Endothelial cell of umbilical vein (primary cell): ENCODE data around the gene ENGASE. TPM values are rescaled to one million over a fixed set of nuclear protein-coding genes. Genes with fewer than 3 reads are reported as not detected.

ENCODE experiments used
- BruUV-seq: library from RNA; stranded (reverse); fragments of 400-500 nt; replicated peaks from 2 replicates; lab custom pipeline; 2021; lab: Mats Ljungman, UMichigan
- CTCF ChIA-PET: fragments of 300-600, 350-600 bp; sonication (Branson Sonifier 250); formaldehyde crosslinking; loops from one replicate; lab custom pipeline; 2021; ENCODE audit warnings: antibody characterized with exemption, inconsistent platforms; lab: Charles Lee
- POLR2A ChIA-PET: fragments of 300-600, 350-600 bp; sonication (Branson Sonifier 250); formaldehyde crosslinking; loops from one replicate; lab custom pipeline; 2021; ENCODE audit warnings: antibody characterized with exemption, inconsistent platforms; lab: Charles Lee
- DNase-seq: peaks from one replicate; pipeline ENCODE4 v3.0.0-alpha.2; 2011; ENCODE audit warnings: low read depth, low spot score
- FAIRE-seq: peaks from 2 replicates; lab custom pipeline; 2011; peaks lifted over from hg19 to GRCh38; lab: Jason Lieb, UNC
- H2AFZ ChIP-seq: 2 replicates; pipeline ENCODE4 v1.6.0; 2012; ENCODE audit warnings: low read depth, low read length, control low read depth, inconsistent platforms
- H3K27ac ChIP-seq: 2 replicates; pipeline ENCODE4 v1.5.1; 2011; ENCODE audit warnings: low read depth, mild to moderate bottlenecking, control low read depth, low read length, moderate library complexity; ENCODE audit not compliant: insufficient read depth
- H3K27me3 ChIP-seq, 2 experiments: 2 replicates each; pipeline versions ENCODE4 v1.6.0 to v1.6.1; 2011; ENCODE audit warnings: low read length in 2 of 2, mixed read lengths in 1 of 2; ENCODE audit not compliant: control insufficient read depth in 2 of 2, insufficient read depth in 2 of 2
- H3K36me3 ChIP-seq, 2 experiments: 2 replicates in 1 of 2; 3 replicates in 1 of 2; pipeline ENCODE4 v1.5.1; 2011; ENCODE audit warnings: low read length in 2 of 2, mild to moderate bottlenecking in 1 of 2, moderate library complexity in 1 of 2; ENCODE audit not compliant: control insufficient read depth in 2 of 2, insufficient read depth in 2 of 2; ENCODE audit errors: extremely low read depth in 1 of 2
- H3K4me1 ChIP-seq: 3 replicates; pipeline ENCODE4 v1.5.1; 2011; ENCODE audit warnings: mild to moderate bottlenecking, low read length; ENCODE audit not compliant: control insufficient read depth, insufficient read depth; ENCODE audit errors: extremely low read depth
- H3K4me2 ChIP-seq: 2 replicates; pipeline ENCODE4 v1.6.1; 2011; ENCODE audit warnings: low read length, control low read depth, mixed read lengths; ENCODE audit not compliant: insufficient read depth
- H3K4me3 ChIP-seq, 3 experiments: fragments of 200-600 bp in 1 of 3; sonication (generic), shearing (Covaris generic) in 1 of 3; replicated peaks in 1 of 3; 2 replicates each; pipeline ENCODE4 v1.5.1; 2011 to 2016; ENCODE audit warnings: control low read depth in 3 of 3, low read length in 3 of 3, mild to moderate bottlenecking in 2 of 3, inconsistent platforms in 1 of 3, low read depth in 1 of 3, moderate library complexity in 1 of 3; ENCODE audit not compliant: insufficient read depth in 1 of 3
- H3K79me2 ChIP-seq: 2 replicates; pipeline ENCODE4 v1.6.0; 2012; ENCODE audit warnings: low read length, inconsistent platforms; ENCODE audit not compliant: control insufficient read depth, insufficient read depth
- H3K9ac ChIP-seq: replicated peaks from 2 replicates; pipeline ENCODE3; 2011; ENCODE audit warnings: low read length, control low read depth; ENCODE audit not compliant: insufficient read depth; ENCODE audit errors: extremely low read depth
- H3K9me1 ChIP-seq: replicated peaks from 3 replicates; pipeline ENCODE4 v1.6.0; 2011; ENCODE audit warnings: mild to moderate bottlenecking, low read length; ENCODE audit not compliant: control insufficient read depth, insufficient read depth; ENCODE audit errors: extremely low read depth
- H3K9me3 ChIP-seq: replicated peaks from 2 replicates; pipeline ENCODE4 v1.5.1; 2012; ENCODE audit warnings: low read length, inconsistent platforms; ENCODE audit not compliant: control insufficient read depth, insufficient read depth
- H4K20me1 ChIP-seq: replicated peaks from 2 replicates; pipeline ENCODE3; 2011; ENCODE audit warnings: mild to moderate bottlenecking, low read length; ENCODE audit not compliant: control insufficient read depth, insufficient read depth; ENCODE audit errors: extremely low read depth
- CTCF ChIP-seq, 2 donors: IDR thresholded peaks; 1 replicate in 1 of 2; 2 replicates in 1 of 2; pipeline ENCODE4 v1.5.1; 2011; ENCODE audit warnings: low read length in 2 of 2, mild to moderate bottlenecking in 2 of 2, moderate library complexity in 2 of 2, control low read depth in 1 of 2, inconsistent platforms in 1 of 2, low read depth in 1 of 2; ENCODE audit not compliant: insufficient read depth in 1 of 2; ENCODE audit errors: extremely low read depth in 1 of 2
- EZH2 ChIP-seq: IDR thresholded peaks from 2 replicates; pipeline ENCODE4 v1.6.1; 2012; ENCODE audit warnings: borderline replicate concordance, low read depth, mild to moderate bottlenecking, moderate library complexity, low read length, inconsistent platforms; ENCODE audit not compliant: severe bottlenecking
- FOS ChIP-seq: IDR thresholded peaks from 2 replicates; pipeline ENCODE4 v1.6.1; 2011; ENCODE audit warnings: mild to moderate bottlenecking, low read length, moderate library complexity, borderline replicate concordance; ENCODE audit not compliant: insufficient read depth
- GATA2 ChIP-seq: IDR thresholded peaks from 2 replicates; pipeline ENCODE4 v1.7.0; 2011; ENCODE audit warnings: low read depth, mild to moderate bottlenecking, moderate library complexity, mixed read lengths, low read length; ENCODE audit not compliant: insufficient read length, insufficient read depth
- JUN ChIP-seq: IDR thresholded peaks from 2 replicates; pipeline ENCODE4 v1.6.1; 2011; ENCODE audit warnings: borderline replicate concordance, low read depth; ENCODE audit not compliant: insufficient read length, insufficient read depth
- MAX ChIP-seq: IDR thresholded peaks from 2 replicates; pipeline ENCODE4 v1.6.1; 2011; ENCODE audit not compliant: insufficient read depth, insufficient read length
- MYC ChIP-seq: IDR thresholded peaks from one replicate; pipeline ENCODE4 v1.6.1; 2011; ENCODE audit warnings: mild to moderate bottlenecking, low read depth, low read length
- POLR2A ChIP-seq: IDR thresholded peaks from 2 replicates; pipeline ENCODE4 v1.6.1; 2012; ENCODE audit warnings: low read depth, mild to moderate bottlenecking, control low read depth, low read length
- POLR2AphosphoS5 ChIP-seq: IDR thresholded peaks from 2 replicates; pipeline ENCODE4 v1.6.1; 2012; ENCODE audit warnings: low read depth, mild to moderate bottlenecking, control low read depth, low read length, moderate library complexity; ENCODE audit not compliant: insufficient read depth
- dilution Hi-C: fragments of 300-500 bp; cut with MboI; formaldehyde crosslinking; loops from one replicate; pipeline ENCODE4 v1.15.0; 2019; ENCODE audit warnings: low sequenced_read_pairs; ENCODE audit not compliant: extremely low pct_ligation_motif_present
- intact Hi-C: fragments of 100-400 bp; cut with micrococcal nuclease; formaldehyde crosslinking; loops from one replicate; pipeline ENCODE4 v1.10.0; 2022
- polyA plus RNA-seq, 4 experiments: library from polyadenylated mRNA; depleted of rRNA in 3 of 4; stranded (reverse) in 3 of 4; unstranded in 1 of 4; fragments of >200 nt; gene quantifications; 2 replicates each; pipeline versions ENCODE4 v1.2.1 to v1.2.3, GENCODE V29; 2011 to 2012; ENCODE audit warnings: missing spikeins in 1 of 4
- total RNA-seq: library from RNA; stranded (reverse); gene quantifications from 2 replicates; pipeline ENCODE4 v1.2.3, GENCODE V29; 2021

The ENGASE gene
- total and polyA plus RNA-seq, 2 donors (not counting 3 experiments of a cell fraction or from before 2014, with no cell fraction given): 13.7 to 20.8 TPM

- dilution Hi-C loops: no loop called here
- Histone ChIP-seq H3K4me2 (no peak overlapping the region), H3K9me1 (no peaks in the 10 kb centered on the region), H4K20me1 (no peaks in the 10 kb centered on the region), H2AFZ (no peak overlapping the region), H3K27ac (no peak overlapping the region), H3K79me2 (no peaks in the 10 kb centered on the region), H3K4me3 (no peak overlapping the region), H3K4me1 (no peaks in the 10 kb centered on the region), H3K9ac (no peak overlapping the region), H3K9me3 (no peaks in the 10 kb centered on the region), H3K36me3 (no peaks in the 10 kb centered on the region), H3K27me3 (no peaks in the 10 kb centered on the region)
- no peak for DNase-seq
- POLR2A ChIA-PET: no interaction called here
- CTCF ChIA-PET: no interaction called here
- BruUV-seq: no TSS peak
- FAIRE-seq: no peak
- intact Hi-C loops: no loop called here
- TF ChIP-seq FOS (no peak), JUN (no peak), POLR2A (no peak), POLR2AphosphoS5 (no peak), EZH2 (no peak), MYC (no peak), GATA2 (no peak), MAX (no peak)
Measured at GRCh38 chr17:79133985-79134384, 59.4 kb downstream of the ENGASE start.

- ChIA-PET POLR2A (no interaction called here), CTCF (no interaction called here)
- TF ChIP-seq FOS (no peak), MAX (no peak), EZH2 (no peak), JUN (no peak), POLR2AphosphoS5 (no peak), GATA2 (no peak), POLR2A (no peak), CTCF (IDR thresholded peaks at IDR 0.05; ENCODE audit: extremely low read depth in 1 of 2, insufficient read depth in 1 of 2, low read depth in 1 of 2, low read length in 2 of 2) (no peak), MYC (no peak)
- Histone ChIP-seq H3K9me1 (no peaks in the 10 kb centered on the region), H2AFZ (no peak overlapping the region), H3K9ac (no peak overlapping the region), H3K4me3 (no peak overlapping the region), H3K79me2 (no peaks in the 10 kb centered on the region), H4K20me1 (no peaks in the 10 kb centered on the region), H3K36me3 (no peaks in the 10 kb centered on the region), H3K27me3 (no peaks in the 10 kb centered on the region), H3K9me3 (no peaks in the 10 kb centered on the region), H3K4me1 (no peaks in the 10 kb centered on the region), H3K27ac (no peak overlapping the region), H3K4me2 (no peak overlapping the region)
- dilution Hi-C loops (no loop called here), intact Hi-C loops (no loop called here)
- FAIRE-seq (no peak), DNase-seq (no peak)
- no TSS peak for BruUV-seq
Measured at GRCh38 chr17:79135011-79135410, 60.4 kb downstream of the ENGASE start.
